GM21825 (cell line): ENCODE data around the gene RABGAP1L.
"Not testable (repeated sequence)": the region's sequence is repeated elsewhere in the genome, so short reads cannot be mapped to it uniquely, and the experiment has no call there.

Experiments used
- ATAC-seq: cut with Tn5 transposase; IDR thresholded peaks from one replicate; pipeline ENCODE4 v1.9.1; 2021; ENCODE audit warnings: mild to moderate bottlenecking, moderate library complexity; ENCODE audit not compliant: unreplicated experiment

The RABGAP1L gene

DNA sequence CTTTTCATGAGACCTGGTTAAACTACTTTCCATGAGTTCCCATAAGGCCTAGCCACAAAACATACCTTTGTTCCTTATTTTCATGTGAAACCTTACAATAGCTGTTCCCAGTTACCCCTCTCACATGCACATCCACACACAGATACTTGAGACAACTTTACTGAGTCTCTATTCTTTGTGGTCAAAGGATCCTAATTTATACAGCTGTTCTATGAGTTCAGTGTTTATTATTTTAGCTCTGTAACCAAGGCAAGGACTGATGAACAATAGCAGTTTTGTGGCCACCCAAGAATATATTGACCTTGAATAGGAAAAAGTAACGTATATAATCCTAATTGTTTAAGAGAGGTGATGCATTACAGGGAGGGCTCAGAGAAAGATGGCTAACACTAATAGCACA, 679.9 kb downstream of the RABGAP1L start:
- no peak for ATAC-seq

GRCh38 chr1:174841747-174842146, 682.4 kb downstream of the RABGAP1L start:
- ATAC-seq: no peak

GRCh38 chr1:174848593-174849560, 689.6 kb downstream of the RABGAP1L start:
- not testable (repeated sequence) for ATAC-seq

DNA sequence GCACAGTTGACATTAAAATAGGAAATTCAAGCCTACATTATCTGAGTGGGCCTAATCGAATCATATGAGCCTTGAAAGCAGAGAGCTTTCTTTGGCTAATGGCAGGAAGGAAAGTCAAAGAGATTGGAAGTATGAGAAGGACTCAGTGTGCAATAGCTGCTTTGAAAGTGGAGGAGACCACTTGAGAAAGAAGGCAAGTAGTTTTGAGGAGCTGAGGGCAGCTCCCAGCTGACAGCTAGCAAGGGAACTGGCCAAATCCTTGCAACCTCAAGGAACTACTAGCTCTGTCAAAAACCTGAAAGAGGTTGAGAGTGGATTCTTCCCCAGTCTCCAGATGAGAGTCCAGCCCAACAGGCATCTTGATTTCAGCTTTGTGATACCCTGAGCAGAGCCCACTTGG, 691.4 kb downstream of the RABGAP1L start:
- no peak for ATAC-seq

DNA sequence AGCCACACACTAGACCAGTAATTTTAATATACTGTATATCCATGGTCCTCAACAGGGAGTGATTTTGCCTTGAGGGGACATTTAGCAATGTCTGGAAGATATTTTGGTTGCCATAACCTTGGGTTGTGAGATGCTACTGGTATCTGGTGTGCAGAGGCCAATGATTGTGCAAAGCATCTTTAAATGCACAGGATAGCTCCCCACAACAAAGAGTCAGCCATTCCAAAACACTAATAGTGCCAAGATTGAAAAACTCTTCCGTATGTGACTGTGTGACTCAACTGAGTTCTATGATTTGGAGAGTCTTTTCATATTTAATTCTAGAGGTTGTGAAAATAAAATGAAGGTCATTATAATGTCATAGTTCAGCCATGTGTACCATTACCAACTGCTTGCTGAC, 699.0 kb downstream of the RABGAP1L start:
- ATAC-seq: no peak

GRCh38 chr1:174870319-174870718, 711.0 kb downstream of the RABGAP1L start:
- no peak for ATAC-seq

- ATAC-seq: no peak
Measured at GRCh38 chr1:174871886-174872285, 712.6 kb downstream of the RABGAP1L start.

DNA sequence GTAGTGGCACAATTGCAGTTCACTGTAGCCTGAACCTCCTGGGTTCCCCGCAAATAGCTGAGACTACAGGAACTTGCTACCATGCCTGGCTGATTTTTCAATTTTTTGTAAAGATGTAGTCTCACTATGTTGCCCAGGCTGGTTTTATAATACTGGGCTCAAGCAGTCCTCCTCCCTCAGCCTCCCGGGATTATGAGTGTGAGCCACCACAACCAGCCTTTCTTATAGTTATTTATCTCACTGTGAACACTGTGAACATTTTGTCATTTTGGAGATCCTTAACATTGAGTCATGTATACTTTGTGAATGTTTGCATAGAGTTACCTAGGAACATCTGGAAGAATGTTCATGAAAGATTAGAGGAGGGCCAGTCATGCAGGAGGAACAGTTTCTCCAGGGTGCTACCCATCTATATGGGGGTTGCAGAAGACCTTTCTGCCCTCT, 713.3 kb downstream of the RABGAP1L start:
- no peak for ATAC-seq

GRCh38 chr1:174874331-174875053, 715.2 kb downstream of the RABGAP1L start:
- ATAC-seq: peak; percentile 66

DNA sequence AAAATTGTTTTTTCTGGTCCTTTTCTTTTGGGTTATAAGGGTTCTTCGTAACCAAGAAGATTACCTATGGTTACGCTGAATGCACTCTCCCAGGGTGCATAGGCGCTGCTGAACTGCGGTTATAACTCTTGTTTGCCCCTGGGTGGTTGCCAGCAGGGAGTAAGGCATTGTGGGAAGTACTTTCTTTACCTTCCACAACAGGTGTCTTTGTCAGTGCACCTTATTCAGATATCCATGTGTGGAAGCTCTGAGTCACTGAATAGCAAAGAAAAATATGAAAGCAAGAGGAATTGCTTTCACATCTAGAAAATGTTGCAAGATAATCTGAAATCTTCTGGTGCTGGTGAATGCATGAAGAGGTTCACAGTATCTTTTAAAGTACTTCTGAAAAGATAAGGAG, 716.0 kb downstream of the RABGAP1L start:
- ATAC-seq: no peak

GRCh38 chr1:174877208-174877673, 717.9 kb downstream of the RABGAP1L start:
- no peak for ATAC-seq

DNA sequence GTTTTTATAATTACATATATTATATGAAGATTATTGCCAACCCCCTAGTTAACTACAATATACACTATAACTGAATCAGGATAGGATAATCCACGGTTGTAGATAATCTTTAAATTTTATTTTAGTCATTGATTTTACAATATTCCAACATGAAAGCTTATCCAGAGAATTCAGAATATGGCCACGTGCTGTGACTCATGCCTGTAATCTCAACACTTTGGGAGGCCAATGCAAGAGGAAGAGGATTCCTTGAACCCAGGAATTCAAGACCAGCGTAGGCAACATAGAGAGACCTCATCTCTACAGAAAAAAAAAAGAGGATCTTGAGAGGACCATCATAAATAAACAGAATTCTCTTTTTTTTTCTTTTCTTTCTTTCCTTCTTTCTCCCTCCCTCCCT, 720.9 kb downstream of the RABGAP1L start:
- no peak for ATAC-seq

DNA sequence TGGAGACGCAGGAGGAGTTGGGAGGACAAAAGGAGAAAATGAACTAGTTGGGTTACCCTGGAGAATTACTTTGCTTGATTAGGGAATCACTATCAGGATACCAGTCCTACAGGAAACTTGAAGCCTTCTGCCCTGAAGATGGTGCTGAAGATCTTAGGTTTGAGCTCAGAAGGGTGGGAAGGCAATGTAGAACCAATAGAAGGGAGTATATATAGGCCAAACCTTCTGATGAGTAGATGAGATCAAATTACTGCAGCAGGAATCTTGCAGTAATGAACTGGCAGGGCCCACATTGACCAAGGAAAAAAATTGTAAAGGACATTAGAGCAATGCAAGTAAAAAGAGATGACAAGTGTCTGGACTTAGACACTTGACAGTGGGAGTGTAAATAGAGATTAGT, 724.1 kb downstream of the RABGAP1L start:
- no peak for ATAC-seq

DNA sequence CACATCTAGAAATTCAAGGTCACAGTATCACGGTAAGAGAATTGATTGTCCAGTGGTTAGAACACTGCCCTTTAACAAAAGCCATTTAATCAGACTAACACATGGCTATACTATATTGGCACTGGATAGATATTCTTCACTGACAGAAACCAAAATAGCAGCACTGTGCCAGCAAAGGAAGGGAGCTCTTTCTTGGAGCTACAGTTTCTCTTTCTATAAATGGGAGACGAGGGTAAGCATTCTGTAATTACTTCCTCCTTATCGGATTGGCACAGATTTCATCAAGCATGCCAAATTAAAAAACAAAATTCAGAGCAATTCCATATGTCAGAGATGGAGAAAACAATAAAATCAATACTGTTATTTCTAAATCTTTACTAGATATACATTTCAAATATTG, 724.7 kb downstream of the RABGAP1L start:
- no peak for ATAC-seq

GRCh38 chr1:174884566-174884965, 725.2 kb downstream of the RABGAP1L start:
- no peak for ATAC-seq

GRCh38 chr1:174890024-174890423, 730.7 kb downstream of the RABGAP1L start:
- no peak for ATAC-seq

- no peak for ATAC-seq
Measured at GRCh38 chr1:174892016-174892415, 732.7 kb downstream of the RABGAP1L start.

GRCh38 chr1:174894117-174894762, 734.9 kb downstream of the RABGAP1L start:
- no peak for ATAC-seq

GRCh38 chr1:174895610-174896009, 736.3 kb downstream of the RABGAP1L start:
- ATAC-seq: not testable (repeated sequence)

- no peak for ATAC-seq
Measured at GRCh38 chr1:174898102-174898797, 738.9 kb downstream of the RABGAP1L start.

- ATAC-seq: no peak
Measured at GRCh38 chr1:174900317-174900716, 741.0 kb downstream of the RABGAP1L start.
